Fibroblast of lung (primary cell): Measurements from ENCODE around the gene PSMG3.

ENCODE experiments used
- EZH2 ChIP-seq: IDR thresholded peaks from 2 replicates; pipeline ENCODE4 v1.5.1; 2012; ENCODE audit warnings: low read length, control low read depth, mild to moderate bottlenecking; ENCODE audit errors: missing control alignments
- TF ChIP-seq, protein P1 (sequence below), 2 donors: IDR thresholded peaks in 1 of 2; conservative IDR thresholded peaks in 1 of 2; 1 replicate in 1 of 2; 2 replicates in 1 of 2; pipeline ENCODE4 v1.5.1; 2011 to 2012; ENCODE audit warnings: low read length in 2 of 2, control low read depth in 1 of 2, inconsistent platforms in 1 of 2, low read depth in 1 of 2, mild to moderate bottlenecking in 1 of 2

DNA sequence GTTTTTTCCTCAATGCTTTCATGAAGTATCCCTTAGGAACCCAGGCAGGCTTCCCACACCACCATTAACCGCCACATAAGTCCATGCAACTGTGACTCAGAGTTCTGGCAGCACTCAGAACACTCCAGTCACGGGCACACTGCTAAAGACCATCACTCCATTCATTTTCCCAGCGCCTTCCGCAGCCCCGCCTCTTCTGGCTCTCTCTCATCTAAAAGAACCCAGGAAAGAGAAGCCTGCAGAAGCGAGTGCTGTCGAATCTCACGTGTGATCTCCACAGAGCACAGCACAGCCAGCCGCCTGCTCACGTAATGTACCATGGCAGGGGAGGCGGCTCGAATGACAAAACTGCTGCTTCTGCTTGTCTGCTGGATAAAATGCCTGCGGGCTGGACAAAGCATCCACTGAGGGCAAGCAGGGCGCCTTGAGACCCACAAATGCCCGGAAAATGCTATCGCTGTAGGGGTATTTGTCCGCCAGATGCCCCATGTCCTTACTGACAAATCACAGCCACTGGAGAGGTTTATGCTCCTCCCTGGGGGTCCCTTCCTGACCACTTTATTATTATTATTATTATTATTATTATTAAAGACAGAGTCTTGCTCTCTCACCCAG, 1.8 kb downstream of the PSMG3 start:
- no peak for TF ChIP-seq EZH2
- TF ChIP-seq, protein P1, sequence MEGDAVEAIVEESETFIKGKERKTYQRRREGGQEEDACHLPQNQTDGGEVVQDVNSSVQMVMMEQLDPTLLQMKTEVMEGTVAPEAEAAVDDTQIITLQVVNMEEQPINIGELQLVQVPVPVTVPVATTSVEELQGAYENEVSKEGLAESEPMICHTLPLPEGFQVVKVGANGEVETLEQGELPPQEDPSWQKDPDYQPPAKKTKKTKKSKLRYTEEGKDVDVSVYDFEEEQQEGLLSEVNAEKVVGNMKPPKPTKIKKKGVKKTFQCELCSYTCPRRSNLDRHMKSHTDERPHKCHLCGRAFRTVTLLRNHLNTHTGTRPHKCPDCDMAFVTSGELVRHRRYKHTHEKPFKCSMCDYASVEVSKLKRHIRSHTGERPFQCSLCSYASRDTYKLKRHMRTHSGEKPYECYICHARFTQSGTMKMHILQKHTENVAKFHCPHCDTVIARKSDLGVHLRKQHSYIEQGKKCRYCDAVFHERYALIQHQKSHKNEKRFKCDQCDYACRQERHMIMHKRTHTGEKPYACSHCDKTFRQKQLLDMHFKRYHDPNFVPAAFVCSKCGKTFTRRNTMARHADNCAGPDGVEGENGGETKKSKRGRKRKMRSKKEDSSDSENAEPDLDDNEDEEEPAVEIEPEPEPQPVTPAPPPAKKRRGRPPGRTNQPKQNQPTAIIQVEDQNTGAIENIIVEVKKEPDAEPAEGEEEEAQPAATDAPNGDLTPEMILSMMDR (conservative IDR thresholded peaks at IDR 0.05 in 1 of 2, IDR thresholded peaks at IDR 0.05 in 1 of 2; ENCODE audit: low read depth in 1 of 2, low read length in 2 of 2) = no peak
